Right lung (tissue), 10 donors: Measurements from ENCODE around the gene SGPP1. TPM values are rescaled to one million over a fixed set of nuclear protein-coding genes. Genes with fewer than 3 reads are reported as not detected.
"Not testable (repeated sequence)": the region's sequence is repeated elsewhere in the genome, so short reads cannot be mapped to it uniquely, and the experiment has no call there.

Experiments
- DNase-seq, 2 donors: peaks; one replicate each; pipeline ENCODE4 v3.0.0-alpha.2; 2013
- long read RNA-seq, 8 donors: transcript quantifications; one replicate each; lab custom pipeline, GENCODE V29; 2026
- polyA plus RNA-seq, 5 donors: library from polyadenylated mRNA; unstranded; fragments of 120-200 nt; gene quantifications; one replicate each; pipeline versions ENCODE4 v1.2.1 to v1.2.3, GENCODE V29; 2013; ENCODE audit warnings: inconsistent platforms in 1 of 5, low replicate concordance in 1 of 5; ENCODE audit not compliant: insufficient read length in 5 of 5, insufficient read depth in 1 of 5

The SGPP1 gene, protein sequence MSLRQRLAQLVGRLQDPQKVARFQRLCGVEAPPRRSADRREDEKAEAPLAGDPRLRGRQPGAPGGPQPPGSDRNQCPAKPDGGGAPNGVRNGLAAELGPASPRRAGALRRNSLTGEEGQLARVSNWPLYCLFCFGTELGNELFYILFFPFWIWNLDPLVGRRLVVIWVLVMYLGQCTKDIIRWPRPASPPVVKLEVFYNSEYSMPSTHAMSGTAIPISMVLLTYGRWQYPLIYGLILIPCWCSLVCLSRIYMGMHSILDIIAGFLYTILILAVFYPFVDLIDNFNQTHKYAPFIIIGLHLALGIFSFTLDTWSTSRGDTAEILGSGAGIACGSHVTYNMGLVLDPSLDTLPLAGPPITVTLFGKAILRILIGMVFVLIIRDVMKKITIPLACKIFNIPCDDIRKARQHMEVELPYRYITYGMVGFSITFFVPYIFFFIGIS
- 10 to 100 TPM; 20.0 to 26.5 (median 21.2) TPM for polyA plus RNA-seq
- long read RNA-seq, donor 1, transcript SGPP1-201 (3 exons, 3,312 nt) = major isoform, 14 of 14 reads
- long read RNA-seq, donor 1, partial matches to known transcripts = 0 of 14 reads
- long read RNA-seq, donor 1, other reads (novel, unspliced or antisense) = 0 of 14 reads
- long read RNA-seq, donor 2, transcript SGPP1-201 (3 exons, 3,312 nt) = major isoform, 12 of 12 reads
- long read RNA-seq, donor 2, partial matches to known transcripts = 0 of 12 reads
- long read RNA-seq, donor 2, other reads (novel, unspliced or antisense) = 0 of 12 reads
- long read RNA-seq, donor 3, transcript SGPP1-201 (3 exons, 3,312 nt) = major isoform, 6 of 6 reads
- long read RNA-seq, donor 3, partial matches to known transcripts = 0 of 6 reads
- long read RNA-seq, donor 3, other reads (novel, unspliced or antisense) = 0 of 6 reads
- long read RNA-seq, donor 4, partial matches to known transcripts = 0 of 3 reads
- long read RNA-seq, donor 4, other reads (novel, unspliced or antisense) = 0 of 3 reads
- long read RNA-seq, donor 5, transcript SGPP1-201 (3 exons, 3,312 nt) = major isoform, 16 of 31 reads
- long read RNA-seq, donor 5, partial matches to known transcripts = 15 of 31 reads
- long read RNA-seq, donor 5, other reads (novel, unspliced or antisense) = 0 of 31 reads
- long read RNA-seq, donor 6, transcript SGPP1-201 (3 exons, 3,312 nt) = major isoform, 14 of 14 reads
- long read RNA-seq, donor 6, partial matches to known transcripts = 0 of 14 reads
- long read RNA-seq, donor 6, other reads (novel, unspliced or antisense) = 0 of 14 reads
- long read RNA-seq, donor 7, transcript SGPP1-201 (3 exons, 3,312 nt) = major isoform, 11 of 11 reads
- long read RNA-seq, donor 7, partial matches to known transcripts = 0 of 11 reads
- long read RNA-seq, donor 7, other reads (novel, unspliced or antisense) = 0 of 11 reads
- long read RNA-seq, donor 8, partial matches to known transcripts = 0 of 3 reads
- long read RNA-seq, donor 8, other reads (novel, unspliced or antisense) = 0 of 3 reads

DNA sequence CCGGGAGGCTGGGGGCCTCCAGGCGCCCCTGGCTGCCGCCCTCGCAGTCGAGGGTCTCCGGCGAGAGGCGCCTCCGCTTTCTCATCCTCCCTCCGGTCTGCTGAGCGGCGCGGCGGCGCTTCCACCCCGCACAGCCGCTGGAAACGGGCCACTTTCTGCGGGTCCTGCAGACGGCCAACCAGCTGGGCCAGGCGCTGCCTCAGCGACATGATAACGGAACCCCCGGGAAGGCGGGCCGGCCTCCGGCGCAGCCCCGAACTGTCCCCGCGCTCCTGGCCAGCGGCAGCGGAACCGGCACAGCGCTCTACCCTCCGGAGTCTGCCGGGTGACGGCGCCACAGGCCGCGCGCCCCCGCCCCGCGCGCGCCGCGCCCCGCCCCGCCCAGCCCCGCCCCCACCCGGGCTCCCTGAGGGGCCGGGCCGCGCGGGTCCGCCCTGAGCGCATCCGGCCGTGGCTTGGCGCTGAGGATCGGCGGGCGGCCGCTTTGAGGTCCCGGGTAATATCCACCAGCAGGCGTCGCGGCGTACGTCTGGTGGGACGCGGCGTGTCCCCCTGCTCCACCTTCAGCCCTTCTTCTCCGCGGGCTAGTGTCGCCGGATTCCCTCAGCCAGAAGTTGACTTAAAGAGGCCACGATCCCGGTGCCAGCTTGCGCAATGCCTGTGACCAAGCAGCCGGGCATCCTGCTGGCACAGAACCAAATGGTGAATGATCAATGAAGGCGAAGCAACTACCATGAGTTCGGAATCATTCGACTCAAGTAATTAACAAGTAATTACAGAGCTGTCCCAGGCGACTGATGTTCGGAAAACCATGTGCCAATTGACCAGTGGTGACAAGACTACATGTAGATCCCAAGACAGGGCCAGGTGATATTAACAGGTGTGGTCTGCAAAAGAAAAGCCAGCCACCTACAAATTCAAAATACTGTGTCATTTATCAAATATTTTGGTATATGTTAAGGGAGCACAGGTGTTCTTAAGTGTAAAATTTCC lies at the start of gene SGPP1:
TSS of gene SGPP1 (minus strand) at position 330 of the 993 bp plus-strand sequence. CDS start at position 209, 121 bp downstream.
- peak; percentile 72 to 75 for DNase-seq

DNA sequence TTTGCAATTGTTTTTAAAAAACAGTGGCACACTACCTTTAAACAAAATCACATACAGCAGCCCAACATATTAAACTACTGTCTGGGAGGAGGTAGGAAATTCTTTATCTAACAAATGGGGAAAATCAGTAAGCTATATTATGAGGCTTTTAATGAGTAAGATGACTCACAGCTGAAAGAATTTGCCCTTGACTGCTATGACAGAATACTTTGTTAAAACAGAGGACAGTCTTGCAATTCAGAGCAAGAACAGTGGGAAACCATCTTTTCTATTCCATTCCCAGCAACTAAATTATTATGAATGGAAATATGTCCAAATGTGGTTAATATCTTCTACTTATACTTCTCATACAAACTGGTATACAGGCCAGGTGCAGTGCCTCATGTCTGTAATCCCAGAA lies 49.2 kb upstream of the SGPP1 start:
- DNase-seq = no peak

DNA sequence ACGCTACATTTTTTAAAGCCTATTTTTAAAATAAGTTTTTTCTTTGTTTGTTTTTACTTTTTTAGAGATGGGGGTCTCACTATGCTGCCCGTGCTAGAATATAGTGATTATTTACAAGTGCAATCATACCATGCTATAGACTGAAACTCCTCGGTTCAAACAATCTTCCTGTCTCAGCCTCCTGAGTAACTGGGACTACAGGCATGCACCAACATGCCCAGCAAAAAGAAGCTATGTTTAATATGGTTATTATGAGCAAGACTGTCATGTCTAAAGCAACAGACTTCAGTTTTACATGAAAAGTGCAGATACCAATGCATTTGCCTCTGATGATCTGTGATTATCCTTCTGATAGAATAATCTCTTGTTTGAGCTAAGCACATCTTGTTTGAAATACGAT lies 45.6 kb upstream of the SGPP1 start:
- DNase-seq = no peak

DNA sequence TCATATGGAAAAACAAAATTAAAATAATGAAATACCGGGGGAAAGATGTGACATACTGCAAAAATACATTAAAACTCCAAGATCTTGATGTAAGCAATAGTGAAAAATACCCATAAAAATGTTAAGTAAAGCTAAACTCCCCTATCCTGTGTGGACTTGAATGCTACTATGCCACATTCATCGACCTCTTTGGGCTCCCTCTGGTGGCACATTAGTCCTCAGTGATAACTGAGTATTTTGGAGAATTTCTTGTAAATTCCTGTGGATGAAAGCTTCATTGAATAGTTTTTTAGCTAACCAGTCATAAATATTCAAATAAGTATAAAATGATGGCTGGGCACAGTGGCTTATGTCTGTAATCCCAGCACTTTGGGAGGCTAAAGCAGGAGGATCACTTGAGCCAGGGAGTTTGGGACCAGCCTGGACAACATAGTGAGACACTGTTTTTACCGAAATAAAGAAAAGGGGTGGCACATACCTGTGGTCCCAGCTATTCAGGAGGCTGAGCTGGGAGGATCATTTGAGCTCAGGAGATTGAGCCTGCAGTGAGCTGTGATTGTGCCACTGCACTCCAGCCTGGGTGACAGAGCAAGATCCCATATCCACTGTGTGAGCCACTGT lies 42.4 kb upstream of the SGPP1 start:
- DNase-seq = peak in 1 of 2 donors; percentile 35

DNA sequence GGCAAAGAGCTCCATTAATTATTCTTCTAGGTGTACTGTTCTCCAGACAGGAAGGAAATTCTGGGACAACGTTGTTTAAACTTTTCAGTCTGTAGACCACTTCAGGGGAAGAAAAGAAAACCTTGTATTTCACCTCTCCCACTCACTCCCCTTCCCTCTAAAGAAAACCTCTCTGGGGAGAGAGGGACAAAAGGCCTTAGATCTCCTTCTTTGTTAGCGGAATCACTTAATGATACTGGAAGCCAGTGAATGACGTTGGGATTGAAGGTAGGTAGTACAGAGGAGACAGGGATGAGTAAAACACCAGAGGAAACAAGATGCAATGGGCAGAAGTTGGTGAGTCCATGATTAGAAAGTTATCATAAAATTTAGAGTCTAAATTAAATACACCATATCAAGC lies 38.7 kb upstream of the SGPP1 start:
- DNase-seq = no peak

DNA sequence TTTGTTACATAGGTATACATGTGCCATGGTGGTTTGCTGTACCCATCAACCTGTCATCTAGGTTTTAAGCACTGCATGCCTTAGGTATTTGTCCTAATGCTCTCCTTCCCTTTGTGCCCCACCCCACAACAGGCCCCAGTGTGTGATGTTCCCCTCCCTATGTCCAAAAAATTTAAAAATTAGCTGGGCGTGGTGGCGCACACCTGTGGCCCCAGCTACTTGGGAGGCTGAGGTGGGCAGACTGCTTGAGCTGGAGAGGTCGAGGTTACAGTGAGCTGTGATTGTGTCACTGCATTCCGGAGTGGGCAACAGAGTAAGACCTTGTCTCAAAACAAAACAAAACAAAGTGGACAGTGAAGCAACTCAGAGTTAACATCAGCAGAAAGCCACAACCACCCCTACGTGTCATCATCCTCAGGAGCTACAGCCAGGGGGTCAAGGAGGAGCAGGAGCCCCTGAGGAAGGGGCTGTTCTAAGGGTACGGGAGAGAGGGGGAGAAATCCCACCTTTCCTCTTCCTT lies 36.8 kb upstream of the SGPP1 start:
- no peak for DNase-seq

DNA sequence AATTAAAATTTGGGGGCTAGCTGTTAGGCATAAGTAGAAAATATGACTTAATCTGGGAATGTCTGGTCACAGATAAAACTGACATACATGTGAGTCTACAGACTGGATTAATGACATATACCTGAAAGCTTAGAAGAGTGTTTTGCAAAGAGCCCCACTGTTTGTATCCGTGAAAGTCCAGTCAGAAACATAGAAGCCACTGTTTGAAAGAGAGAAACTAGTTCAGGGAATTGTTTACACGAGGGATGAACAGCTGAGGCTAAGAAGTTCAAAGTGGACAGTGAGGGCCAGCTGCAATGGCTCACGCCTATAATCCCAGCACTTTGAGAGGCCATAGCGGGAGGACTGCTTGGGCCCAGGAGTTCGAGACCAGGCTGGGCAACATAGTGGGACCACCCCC lies 36.2 kb upstream of the SGPP1 start:
- no peak for DNase-seq

DNA sequence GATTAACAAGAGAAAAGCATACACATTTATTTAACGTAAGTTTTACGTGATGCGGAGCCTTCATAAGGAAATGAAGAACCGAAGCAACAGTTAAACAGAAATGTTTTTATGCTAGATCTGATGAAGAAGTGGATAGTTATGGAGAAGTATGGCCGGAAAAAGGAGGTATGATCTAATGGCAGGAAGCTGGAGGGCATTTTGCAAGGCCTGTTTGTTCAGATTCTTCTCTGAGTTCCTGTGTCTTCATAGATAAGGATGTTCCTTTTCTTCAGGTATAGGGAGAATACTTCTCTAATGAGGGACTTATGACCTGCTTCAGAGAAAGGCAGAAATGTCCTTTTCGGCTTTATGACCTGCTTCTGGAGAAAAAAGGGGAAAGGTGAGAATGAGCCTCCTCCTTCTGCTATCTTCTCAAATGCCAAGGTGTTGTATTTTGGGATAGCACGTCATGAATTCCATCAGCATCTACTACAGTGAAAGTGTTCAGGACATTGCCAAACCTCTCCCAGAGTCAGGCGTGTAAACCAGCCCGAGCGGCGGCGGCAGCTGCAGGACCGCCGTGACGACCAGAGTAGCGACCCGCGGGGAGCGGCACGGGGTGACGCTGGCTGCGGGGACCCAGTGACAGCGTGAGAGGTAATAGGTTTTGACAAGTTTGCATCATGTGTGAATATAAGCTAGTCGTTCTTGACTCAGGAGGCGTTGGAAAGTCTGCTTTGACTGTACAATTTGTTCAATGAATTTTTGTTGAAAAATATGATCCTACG lies 33.7 kb upstream of the SGPP1 start:
- DNase-seq = no peak

DNA sequence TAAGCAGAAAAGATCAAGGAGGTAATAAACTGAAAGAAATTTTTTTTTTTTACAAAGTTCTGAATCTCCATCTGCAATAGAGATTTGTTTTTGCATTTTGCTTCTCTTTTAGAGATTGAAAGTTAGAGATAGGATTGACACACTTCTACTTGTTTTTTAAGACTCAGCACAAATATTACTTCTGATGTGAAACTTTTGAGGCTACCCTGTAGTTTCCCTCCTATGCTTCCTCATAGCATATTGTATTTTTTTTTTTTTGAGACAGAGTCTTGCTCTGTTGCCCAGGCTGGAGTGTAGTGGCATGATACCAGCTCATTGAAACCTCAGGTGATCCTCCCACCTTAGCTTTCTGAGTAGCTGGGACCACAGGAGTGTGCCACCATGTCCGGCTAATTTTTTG lies 32.1 kb upstream of the SGPP1 start:
- no peak for DNase-seq

DNA sequence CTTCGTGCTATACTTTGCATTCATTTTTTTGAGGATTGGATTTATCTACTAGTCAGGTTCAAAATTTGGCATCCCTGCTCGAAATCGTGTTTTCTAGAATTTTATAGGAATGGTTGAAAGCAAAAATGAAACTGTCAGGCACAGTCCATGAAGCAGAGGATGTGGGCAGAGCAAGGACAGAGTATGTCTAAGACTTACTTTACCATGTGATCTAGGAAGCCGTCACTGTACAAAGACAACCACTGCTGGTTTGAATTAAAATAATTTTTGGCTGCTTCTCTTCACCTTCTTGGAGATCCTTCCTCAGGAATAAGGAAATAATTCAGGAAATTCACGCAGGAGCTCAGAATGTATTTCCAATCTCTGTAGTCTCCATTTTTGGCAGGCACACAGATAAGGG lies 31.6 kb upstream of the SGPP1 start:
- DNase-seq = no peak

DNA sequence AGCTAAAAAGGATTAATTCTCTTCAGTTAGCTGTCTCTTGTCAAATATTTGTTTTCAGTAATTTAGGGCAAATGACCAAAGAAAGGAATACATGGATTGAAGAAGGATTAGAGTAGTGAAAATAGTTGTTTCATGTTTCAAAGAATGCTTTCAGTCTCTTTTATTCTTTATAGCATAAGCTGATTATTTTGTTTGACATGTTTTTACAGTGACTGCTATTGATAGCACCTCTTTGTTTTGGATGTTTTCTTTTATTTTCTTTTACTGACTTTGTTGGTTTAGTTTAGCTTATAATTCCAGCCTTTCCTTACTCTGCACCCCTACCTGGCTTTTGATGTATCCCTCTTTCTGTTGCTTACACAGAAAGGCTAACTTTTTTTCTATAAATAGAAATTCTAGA lies 29.3 kb upstream of the SGPP1 start:
- DNase-seq = no peak

DNA sequence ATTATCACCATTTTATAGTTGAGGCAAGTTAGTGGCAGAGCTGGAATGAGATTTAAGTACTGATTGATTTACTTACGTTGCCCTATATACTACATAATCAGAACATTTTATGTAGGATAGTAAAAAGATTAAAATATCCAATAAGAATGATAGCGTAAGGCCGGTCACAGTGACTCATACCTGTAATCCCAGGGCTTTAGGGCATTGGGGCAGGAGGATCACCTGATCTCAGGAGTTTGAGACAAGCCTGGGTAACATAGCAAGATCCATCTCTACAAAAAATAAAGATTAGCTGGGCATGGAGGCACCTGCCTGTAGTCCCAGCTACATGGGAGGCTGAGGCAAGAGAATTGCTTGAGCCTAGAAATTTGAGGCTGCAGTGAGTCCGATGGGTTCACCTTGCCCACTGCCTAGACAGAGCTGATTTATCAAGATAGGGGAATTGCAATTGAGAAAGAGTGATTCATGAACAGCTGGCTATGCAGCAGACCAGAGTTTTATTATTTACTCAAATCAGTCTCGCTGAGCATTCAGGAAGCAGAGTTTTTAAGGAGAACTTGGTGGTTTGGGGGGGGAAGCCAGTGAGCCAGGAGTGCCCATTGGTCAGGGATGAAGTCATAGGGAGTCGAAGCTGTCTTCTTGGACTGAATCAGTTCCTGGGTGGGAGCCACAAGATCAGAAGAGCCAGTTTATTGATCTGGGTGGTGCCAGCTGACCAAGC lies 24.7 kb upstream of the SGPP1 start:
- no peak for DNase-seq

DNA sequence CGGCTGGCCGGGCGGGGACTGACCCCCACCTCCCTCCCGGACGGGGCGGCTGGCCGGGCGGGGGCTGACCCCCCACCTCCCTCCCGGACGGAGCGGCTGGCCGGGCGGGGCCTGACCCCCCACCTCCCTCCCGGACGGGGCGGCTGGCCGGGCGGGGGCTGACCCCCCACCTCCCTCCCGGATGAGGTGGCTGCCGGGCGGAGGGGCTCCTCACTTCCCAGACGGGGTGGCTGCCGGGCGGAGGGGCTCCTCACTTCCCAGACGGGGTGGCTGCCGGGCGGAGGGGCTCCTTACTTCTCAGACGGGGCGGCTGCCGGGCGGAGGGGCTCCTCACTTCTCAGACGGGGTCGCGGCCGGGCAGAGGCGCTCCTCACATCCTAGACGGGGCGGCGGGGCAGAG lies 23.2 kb upstream of the SGPP1 start:
- DNase-seq = not testable (repeated sequence)

DNA sequence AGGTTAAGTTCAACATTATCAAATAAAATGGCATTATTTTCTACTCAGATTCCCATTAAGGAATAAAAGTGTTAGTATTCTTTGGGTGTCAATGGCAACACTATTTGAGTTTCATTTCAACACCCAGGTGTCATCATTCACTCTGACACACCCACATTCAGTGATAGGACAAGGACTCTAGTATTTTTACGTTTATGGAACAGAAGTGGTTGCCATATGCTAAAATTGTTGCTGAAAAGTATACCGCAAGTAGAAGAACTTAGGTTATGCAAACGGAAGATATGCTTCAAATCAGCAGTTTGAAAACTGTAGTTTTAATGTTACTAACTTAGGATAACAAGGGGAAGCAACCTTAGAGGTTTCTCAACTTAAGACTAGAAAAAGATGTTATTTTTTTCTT lies 20.0 kb upstream of the SGPP1 start:
- no peak for DNase-seq

DNA sequence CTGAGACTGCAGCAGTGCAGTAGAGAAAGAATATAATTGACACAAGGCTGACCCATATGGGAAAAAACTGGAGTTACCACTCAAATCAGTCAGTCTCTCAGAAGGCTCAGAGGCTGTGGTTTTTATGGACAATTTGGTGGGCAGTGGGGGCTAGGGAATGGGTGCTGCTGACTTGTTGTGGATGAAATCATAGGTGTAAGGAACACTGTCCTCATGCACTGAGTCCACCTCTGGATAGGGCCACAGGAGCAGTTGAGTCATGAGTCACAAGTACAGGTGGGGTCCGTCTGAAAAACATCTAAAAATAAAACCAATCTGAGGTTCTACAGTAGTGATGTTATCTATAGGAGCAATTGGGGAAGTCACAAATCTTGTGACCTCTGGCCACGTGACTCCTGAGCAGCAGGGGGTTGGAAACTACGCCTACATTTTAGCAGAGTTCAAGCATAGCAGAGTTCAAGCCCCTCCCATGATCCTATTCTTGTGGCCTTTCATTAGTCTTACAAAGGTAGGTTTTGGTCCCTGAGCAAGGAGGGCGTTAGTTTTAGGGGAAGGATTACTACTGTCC lies 18.1 kb upstream of the SGPP1 start:
- no peak for DNase-seq

DNA sequence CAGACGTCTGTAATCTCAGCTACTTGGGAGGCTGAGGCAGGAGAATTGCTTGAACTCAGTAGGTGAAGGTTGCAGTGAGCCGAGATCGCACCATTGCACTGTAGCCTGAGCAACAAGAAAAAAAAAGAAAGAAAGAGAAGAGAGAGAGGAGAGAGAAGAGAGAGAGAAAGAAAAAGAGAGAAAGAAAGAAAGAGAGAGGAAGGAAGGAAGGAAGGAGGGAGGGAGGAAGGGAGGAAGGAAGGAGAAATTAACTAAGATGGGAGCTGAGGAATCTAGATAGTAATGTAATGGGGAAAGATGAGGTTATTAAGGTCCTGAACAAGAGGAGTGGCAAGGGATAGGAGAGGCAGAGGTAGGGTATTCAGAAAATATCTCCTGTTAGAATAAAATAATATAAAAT lies 17.4 kb upstream of the SGPP1 start:
- no peak for DNase-seq

DNA sequence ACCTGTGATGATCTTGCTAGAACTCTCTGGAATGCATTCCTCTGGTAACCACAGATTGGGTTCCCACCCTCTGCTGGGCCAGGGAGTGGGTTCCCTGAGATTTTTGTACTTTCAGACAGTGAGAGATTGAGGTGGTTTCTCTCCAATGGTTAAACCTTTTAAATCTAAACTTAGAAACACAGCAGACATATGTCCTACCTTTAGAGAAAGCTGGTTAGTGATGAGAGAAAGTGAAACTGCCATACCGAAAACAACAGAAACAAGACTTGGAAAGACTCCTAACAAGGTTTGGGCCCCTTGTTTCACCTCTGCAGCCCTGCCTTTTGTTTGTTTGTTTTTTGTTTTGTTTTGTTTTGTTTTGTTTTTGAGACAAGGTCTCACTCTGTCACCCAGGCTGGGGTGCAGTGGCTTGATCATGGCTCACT lies 9.7 kb upstream of the SGPP1 start:
- no peak for DNase-seq

DNA sequence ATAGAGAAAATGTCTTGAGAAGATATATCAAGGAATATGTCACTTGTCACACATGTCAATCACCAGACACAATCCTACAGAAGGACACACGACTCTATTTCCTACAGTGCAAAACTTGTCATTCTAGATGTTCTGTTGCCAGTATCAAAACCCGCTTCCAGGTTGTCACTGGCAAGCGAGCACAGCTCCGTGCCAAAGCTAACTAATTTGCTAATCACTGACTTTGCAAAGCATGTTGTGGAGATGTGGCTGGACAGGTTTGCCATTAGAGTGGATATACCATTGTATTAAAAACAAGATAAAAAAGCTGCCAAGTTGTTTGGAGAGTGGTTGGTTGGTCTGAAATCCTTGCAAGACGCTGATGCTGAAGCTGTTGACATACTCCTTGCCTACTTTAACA lies 7.9 kb upstream of the SGPP1 start:
- no peak for DNase-seq
